B cell (primary cell): ENCODE results near the gene DOCK1.

Experiments used
- EZH2 ChIP-seq: IDR thresholded peaks from 2 replicates; pipeline ENCODE4 v1.6.1; 2012; ENCODE audit warnings: borderline replicate concordance, low read depth, mild to moderate bottlenecking, moderate library complexity, low read length; ENCODE audit not compliant: insufficient read depth, poor library complexity, severe bottlenecking
- TF ChIP-seq, protein P1 (sequence below): fragments of 200-600 bp; IDR thresholded peaks from one replicate; pipeline ENCODE4 v1.8.0; 2022; ENCODE audit warnings: antibody characterized with exemption, mild to moderate bottlenecking

DNA sequence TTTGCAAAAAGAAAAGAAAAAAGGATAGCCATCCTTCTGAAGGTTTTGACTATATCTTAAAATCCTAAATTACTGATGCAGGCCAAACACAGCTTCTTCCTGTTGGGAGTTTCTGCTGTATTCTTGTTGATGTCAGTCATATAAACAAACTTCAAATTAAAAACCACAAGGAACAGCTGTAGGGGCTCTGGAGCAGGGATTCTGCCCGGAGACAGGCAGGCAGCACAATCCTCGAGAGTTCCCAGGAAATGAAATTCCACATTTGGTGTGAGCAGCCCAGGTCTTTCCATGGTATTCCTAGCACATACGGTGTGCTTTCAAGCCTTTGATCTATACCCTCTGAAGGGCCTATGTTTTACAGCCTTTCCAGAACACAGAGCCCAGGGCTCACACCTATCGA lies 248.0 kb downstream of the DOCK1 start:
- TF ChIP-seq, protein P1, sequence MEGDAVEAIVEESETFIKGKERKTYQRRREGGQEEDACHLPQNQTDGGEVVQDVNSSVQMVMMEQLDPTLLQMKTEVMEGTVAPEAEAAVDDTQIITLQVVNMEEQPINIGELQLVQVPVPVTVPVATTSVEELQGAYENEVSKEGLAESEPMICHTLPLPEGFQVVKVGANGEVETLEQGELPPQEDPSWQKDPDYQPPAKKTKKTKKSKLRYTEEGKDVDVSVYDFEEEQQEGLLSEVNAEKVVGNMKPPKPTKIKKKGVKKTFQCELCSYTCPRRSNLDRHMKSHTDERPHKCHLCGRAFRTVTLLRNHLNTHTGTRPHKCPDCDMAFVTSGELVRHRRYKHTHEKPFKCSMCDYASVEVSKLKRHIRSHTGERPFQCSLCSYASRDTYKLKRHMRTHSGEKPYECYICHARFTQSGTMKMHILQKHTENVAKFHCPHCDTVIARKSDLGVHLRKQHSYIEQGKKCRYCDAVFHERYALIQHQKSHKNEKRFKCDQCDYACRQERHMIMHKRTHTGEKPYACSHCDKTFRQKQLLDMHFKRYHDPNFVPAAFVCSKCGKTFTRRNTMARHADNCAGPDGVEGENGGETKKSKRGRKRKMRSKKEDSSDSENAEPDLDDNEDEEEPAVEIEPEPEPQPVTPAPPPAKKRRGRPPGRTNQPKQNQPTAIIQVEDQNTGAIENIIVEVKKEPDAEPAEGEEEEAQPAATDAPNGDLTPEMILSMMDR = no peak
- TF ChIP-seq EZH2 = no peak
